ENCODE measurements around the gene ABHD5.
"Not testable (repeated sequence)": the region's sequence is repeated elsewhere in the genome, so short reads cannot be mapped to it uniquely, and the experiment has no call there.

The ABHD5 gene

DNA sequence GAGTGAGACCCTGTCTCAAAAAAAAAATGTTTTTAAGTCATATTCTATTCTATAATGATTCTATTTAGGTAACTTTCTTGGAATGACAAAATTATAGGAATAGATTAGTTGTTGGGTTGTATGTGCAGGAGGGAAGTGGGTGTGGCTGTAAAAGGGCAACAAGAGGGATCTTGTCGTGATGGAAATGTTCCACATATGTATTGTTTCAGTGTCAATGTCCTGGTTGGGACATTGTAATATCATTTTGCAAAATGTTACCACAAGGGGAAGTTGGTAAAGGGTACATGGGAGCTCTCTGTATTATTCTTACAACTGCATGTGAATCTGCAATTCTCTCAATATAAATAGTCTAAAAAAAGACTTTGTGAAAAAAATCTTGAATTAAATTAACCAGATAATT, 14.3 kb upstream of the ABHD5 start:
- H3K27me3 ChIP-seq (ENCODE audit: insufficient read depth, low read length) = no peaks in the 10 kb centered on the region
- no peaks in the 10 kb centered on the region for H3K4me1 ChIP-seq (ENCODE audit: insufficient read depth, low read length, severe bottlenecking)
- no peaks in the 10 kb centered on the region for H3F3A ChIP-seq (ENCODE audit: insufficient read depth, low read length)
- H3K9me2 ChIP-seq (ENCODE audit: low read depth, low read length) = no peaks in the 10 kb centered on the region
- H4K20me1 ChIP-seq (ENCODE audit: insufficient read depth, low read length) = no peaks in the 10 kb centered on the region
- H3K9me3 ChIP-seq (ENCODE audit: low read length) = no peaks in the 10 kb centered on the region
- H3K36me3 ChIP-seq (ENCODE audit: insufficient read depth, low read length) = no peaks in the 10 kb centered on the region
- no peak overlapping the region for H3K27ac ChIP-seq (ENCODE audit: low read depth, low read length, poor library complexity, severe bottlenecking)
- H3K4me2 ChIP-seq (ENCODE audit: low read length) = no peak overlapping the region
- no peak overlapping the region for H2AFZ ChIP-seq (ENCODE audit: low read length)
- H3K4me3 ChIP-seq (ENCODE audit: low read depth, low read length, poor library complexity, severe bottlenecking) = no peak overlapping the region
- no peak overlapping the region for H3K9ac ChIP-seq (ENCODE audit: low read length)
- TF ChIP-seq, protein P1, sequence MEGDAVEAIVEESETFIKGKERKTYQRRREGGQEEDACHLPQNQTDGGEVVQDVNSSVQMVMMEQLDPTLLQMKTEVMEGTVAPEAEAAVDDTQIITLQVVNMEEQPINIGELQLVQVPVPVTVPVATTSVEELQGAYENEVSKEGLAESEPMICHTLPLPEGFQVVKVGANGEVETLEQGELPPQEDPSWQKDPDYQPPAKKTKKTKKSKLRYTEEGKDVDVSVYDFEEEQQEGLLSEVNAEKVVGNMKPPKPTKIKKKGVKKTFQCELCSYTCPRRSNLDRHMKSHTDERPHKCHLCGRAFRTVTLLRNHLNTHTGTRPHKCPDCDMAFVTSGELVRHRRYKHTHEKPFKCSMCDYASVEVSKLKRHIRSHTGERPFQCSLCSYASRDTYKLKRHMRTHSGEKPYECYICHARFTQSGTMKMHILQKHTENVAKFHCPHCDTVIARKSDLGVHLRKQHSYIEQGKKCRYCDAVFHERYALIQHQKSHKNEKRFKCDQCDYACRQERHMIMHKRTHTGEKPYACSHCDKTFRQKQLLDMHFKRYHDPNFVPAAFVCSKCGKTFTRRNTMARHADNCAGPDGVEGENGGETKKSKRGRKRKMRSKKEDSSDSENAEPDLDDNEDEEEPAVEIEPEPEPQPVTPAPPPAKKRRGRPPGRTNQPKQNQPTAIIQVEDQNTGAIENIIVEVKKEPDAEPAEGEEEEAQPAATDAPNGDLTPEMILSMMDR (IDR thresholded peaks at IDR 0.05; ENCODE audit: low read length) = no peak
- TF ChIP-seq EZH2 (IDR thresholded peaks at IDR 0.05; ENCODE audit: borderline replicate concordance, low read length) = no peak
- no peaks in the 10 kb centered on the region for H3K79me2 ChIP-seq (ENCODE audit: insufficient read depth, low read length)

DNA sequence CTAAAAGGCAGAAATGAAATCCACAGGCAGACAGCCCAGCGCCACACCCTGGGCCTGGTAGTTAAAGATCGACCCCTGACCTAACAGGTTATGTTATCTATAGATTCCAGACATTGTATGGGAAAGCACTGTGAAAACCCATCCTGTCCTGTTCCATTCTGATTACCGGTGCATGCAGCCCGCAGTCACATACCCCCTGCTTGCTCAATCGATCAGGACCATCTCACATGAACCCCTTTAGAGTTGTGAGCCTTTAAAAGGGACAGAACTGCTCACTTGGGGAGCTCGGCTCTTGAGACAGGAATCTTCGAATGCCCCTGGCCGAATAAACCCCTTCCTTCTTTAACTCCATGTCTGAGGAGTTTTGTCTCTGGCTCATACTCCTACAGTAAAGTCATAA, 12.4 kb upstream of the ABHD5 start:
- not testable (repeated sequence) for H3K4me1 ChIP-seq (ENCODE audit: insufficient read depth, low read length, severe bottlenecking); H3K79me2 ChIP-seq (ENCODE audit: insufficient read depth, low read length); H3K4me2 ChIP-seq (ENCODE audit: low read length); H3K9me2 ChIP-seq (ENCODE audit: low read depth, low read length); H3K27ac ChIP-seq (ENCODE audit: low read depth, low read length, poor library complexity, severe bottlenecking); H4K20me1 ChIP-seq (ENCODE audit: insufficient read depth, low read length); H3K36me3 ChIP-seq (ENCODE audit: insufficient read depth, low read length); H3K4me3 ChIP-seq (ENCODE audit: low read depth, low read length, poor library complexity, severe bottlenecking); H3K27me3 ChIP-seq (ENCODE audit: insufficient read depth, low read length); H3K9ac ChIP-seq (ENCODE audit: low read length); H3F3A ChIP-seq (ENCODE audit: insufficient read depth, low read length); H3K9me3 ChIP-seq (ENCODE audit: low read length); H2AFZ ChIP-seq (ENCODE audit: low read length)

DNA sequence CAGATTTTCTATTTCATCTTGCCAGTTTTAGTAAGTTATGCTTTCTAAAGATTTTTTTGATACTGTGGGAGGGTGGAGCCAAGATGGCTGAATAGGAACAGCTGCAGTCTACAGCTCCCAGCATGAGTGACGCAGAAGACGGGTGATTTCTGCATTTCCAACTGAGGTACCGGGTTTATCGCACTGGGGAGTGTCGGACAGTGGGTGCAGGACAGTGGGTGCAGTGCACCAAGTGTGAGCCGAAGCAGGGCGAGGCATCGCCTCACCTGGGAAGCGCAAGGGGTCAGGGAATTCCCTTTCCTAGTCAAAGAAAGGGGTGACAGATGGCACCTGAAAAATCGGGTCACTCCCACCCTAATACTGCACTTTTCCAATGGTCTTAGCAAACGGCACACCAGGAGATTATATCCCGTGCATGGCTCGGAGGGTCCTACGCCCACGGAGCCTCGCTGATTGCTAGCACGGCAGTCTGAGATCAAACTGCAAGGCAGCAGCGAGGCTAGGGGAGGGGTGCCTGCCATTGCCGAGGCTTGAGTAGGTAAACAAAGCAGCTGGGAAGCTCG, 11.8 kb upstream of the ABHD5 start:
- not testable (repeated sequence) for H3K79me2 ChIP-seq (ENCODE audit: insufficient read depth, low read length); H3F3A ChIP-seq (ENCODE audit: insufficient read depth, low read length); H2AFZ ChIP-seq (ENCODE audit: low read length); H3K4me2 ChIP-seq (ENCODE audit: low read length); H3K9ac ChIP-seq (ENCODE audit: low read length); H3K4me3 ChIP-seq (ENCODE audit: low read depth, low read length, poor library complexity, severe bottlenecking); H3K36me3 ChIP-seq (ENCODE audit: insufficient read depth, low read length); H3K9me3 ChIP-seq (ENCODE audit: low read length); H3K4me1 ChIP-seq (ENCODE audit: insufficient read depth, low read length, severe bottlenecking); H3K27ac ChIP-seq (ENCODE audit: low read depth, low read length, poor library complexity, severe bottlenecking); H3K27me3 ChIP-seq (ENCODE audit: insufficient read depth, low read length); H4K20me1 ChIP-seq (ENCODE audit: insufficient read depth, low read length); H3K9me2 ChIP-seq (ENCODE audit: low read depth, low read length)

DNA sequence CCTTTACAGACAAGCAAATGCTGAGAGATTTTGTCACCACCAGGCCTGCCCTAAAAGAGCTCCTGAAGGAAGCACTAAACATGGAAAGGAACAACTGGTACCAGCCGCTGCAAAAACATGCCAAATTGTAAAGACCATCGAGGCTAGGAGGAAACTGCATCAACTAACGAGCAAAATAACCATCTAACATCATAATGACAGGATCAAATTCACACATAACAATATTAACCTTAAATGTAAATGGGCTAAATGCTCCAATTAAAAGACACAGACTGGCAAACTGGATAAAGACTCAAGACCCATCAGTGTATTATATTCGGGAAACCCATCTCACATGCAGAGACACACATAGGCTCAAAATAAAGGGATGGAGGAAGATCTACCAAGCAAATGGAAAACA, 9.9 kb upstream of the ABHD5 start:
- not testable (repeated sequence) for H3K27ac ChIP-seq (ENCODE audit: low read depth, low read length, poor library complexity, severe bottlenecking); H3K27me3 ChIP-seq (ENCODE audit: insufficient read depth, low read length); H3F3A ChIP-seq (ENCODE audit: insufficient read depth, low read length); H3K4me2 ChIP-seq (ENCODE audit: low read length); H3K9me2 ChIP-seq (ENCODE audit: low read depth, low read length); H3K36me3 ChIP-seq (ENCODE audit: insufficient read depth, low read length); H2AFZ ChIP-seq (ENCODE audit: low read length); H3K4me3 ChIP-seq (ENCODE audit: low read depth, low read length, poor library complexity, severe bottlenecking); H3K79me2 ChIP-seq (ENCODE audit: insufficient read depth, low read length); H3K9me3 ChIP-seq (ENCODE audit: low read length); H3K4me1 ChIP-seq (ENCODE audit: insufficient read depth, low read length, severe bottlenecking); H3K9ac ChIP-seq (ENCODE audit: low read length); H4K20me1 ChIP-seq (ENCODE audit: insufficient read depth, low read length)

DNA sequence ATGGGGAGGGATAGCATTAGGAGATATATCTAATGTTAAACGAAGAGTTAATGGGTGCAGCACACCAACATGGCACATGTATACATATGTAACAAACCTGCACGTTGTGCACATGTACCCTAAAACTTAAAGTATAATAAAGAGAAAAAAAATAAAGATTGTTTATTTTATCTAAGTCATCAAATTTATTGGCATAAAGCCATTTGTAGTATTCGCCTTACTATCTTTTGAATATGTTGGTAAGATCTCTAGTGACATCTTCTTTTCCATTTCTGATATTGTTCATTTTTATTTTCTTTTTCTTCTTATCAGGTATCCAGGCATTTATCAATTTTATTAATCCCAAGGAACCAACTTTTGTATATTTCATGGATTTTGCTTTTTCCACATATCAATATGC, 5.8 kb upstream of the ABHD5 start:
- Histone ChIP-seq H3K4me1 (ENCODE audit: insufficient read depth, low read length, severe bottlenecking) (peaks cover 2% of the 10 kb centered on the region), H3K27me3 (ENCODE audit: insufficient read depth, low read length) (no peaks in the 10 kb centered on the region), H3K36me3 (ENCODE audit: insufficient read depth, low read length) (no peaks in the 10 kb centered on the region), H3K9ac (ENCODE audit: low read length) (no peak overlapping the region), H3K4me2 (ENCODE audit: low read length) (no peak overlapping the region), H3K4me3 (ENCODE audit: low read depth, low read length, poor library complexity, severe bottlenecking) (no peak overlapping the region), H4K20me1 (ENCODE audit: insufficient read depth, low read length) (no peaks in the 10 kb centered on the region), H3K79me2 (ENCODE audit: insufficient read depth, low read length) (no peaks in the 10 kb centered on the region), H3K27ac (ENCODE audit: low read depth, low read length, poor library complexity, severe bottlenecking) (no peak overlapping the region), H3K9me3 (ENCODE audit: low read length) (no peaks in the 10 kb centered on the region), H3K9me2 (ENCODE audit: low read depth, low read length) (no peaks in the 10 kb centered on the region), H2AFZ (ENCODE audit: low read length) (no peak overlapping the region), H3F3A (ENCODE audit: insufficient read depth, low read length) (no peaks in the 10 kb centered on the region; the same call in 1 of the 2 replicates)
- TF ChIP-seq, protein P1 (IDR thresholded peaks at IDR 0.05; ENCODE audit: low read length) = no peak
- TF ChIP-seq EZH2 (IDR thresholded peaks at IDR 0.05; ENCODE audit: borderline replicate concordance, low read length) = no peak

Data from OCI-LY1 (cell line).